ENCODE measurements around the gene SAMD11. TPM values are rescaled to one million over a fixed set of nuclear protein-coding genes. Genes with fewer than 3 reads are reported as not detected.

SAMD11 gene
- total and polyA plus RNA-seq, 10 of the 15 experiments (the other 5 are each of a cell fraction or from before 2014, with no cell fraction given), result 0.04 to 0.31 (median 0.19) TPM; not detected in 6

DNA sequence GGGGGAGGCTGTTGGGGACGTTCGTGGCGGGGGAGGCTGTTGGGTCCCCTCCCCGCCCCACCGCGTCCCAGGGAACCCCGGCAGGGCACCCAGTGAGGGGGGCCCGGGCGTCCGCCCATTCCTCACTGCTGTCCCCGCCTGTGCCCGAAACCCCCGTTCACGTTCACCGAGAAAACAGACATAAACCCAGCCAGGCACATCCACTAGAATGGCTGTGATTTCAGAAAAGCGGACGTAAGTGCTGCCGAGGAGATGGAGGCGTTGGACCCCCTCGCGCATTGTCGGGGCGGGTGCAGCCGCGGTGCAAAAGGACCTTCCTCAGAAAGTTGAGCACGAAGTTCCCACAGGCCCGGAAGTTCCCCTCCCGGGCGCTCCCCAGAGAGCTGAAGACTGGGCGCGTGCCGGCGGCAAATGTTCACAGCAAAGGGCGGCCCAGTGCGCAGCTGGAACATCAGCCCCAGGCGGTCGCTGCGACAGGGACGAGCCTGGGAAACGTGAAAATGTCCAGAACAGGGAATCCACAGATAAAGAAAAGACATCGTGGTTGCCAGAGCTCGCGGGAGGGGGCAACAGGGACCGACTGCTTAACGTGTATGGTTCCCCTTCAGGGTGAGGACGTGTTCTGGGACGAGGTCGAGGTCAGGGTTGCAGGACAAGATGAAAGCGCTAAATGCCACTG is 18.5 kb upstream of the SAMD11 start:
- ChIA-PET SMC1A (ENCODE audit: uncharacterized antibody, unreplicated experiment) (interaction anchor here (0.8 to 1.4 kb wide), 3 partner anchors 33 to 54 kb away, joined by 3 read pairs; partner anchors contain the start of gene NOC2L), POLR2A (interaction anchor here (0.5 to 1.4 kb wide), 7 partner anchors 33 to 99 kb away, joined by 3 to 6 read pairs (median 3); partner anchors contain the start of genes NOC2L and PLEKHN1), RAD21 (ENCODE audit: unreplicated experiment) (interaction anchor here (1.0 to 2.8 kb wide), 11 partner anchors 10 to 159 kb away, joined by 3 to 20 read pairs (median 5); partner anchors contain the start of genes NOC2L and PLEKHN1), CTCF (interaction anchor here (0.7 to 2.9 kb wide), 15 partner anchors 10 to 386 kb away, joined by 3 to 16 read pairs (median 4); partner anchors contain the start of gene NOC2L)
- H3K4me2 ChIP-seq (ENCODE audit: control insufficient read depth, insufficient read depth), result peak overlapping the region; percentile 77
- peak overlapping the region; percentile 67 for H2AFZ ChIP-seq (ENCODE audit: control insufficient read depth, low read depth, low read length)
- DNase-seq (ENCODE audit: low read depth, low spot score) (no peak), FAIRE-seq (no peak), ATAC-seq (peak; percentile 74)
- intact Hi-C loops (cut with micrococcal nuclease; ENCODE audit: unreplicated experiment) (loop anchor here (5.0 to 10.0 kb wide), 2 partner anchors 37 to 160 kb away; no protein-coding TSS in a partner anchor), in situ Hi-C loops (cut with MboI) (no loop called here)
- H3K27me3 ChIP-seq (replicated peaks in 1 of 2; ENCODE audit: control insufficient read depth in 2 of 2, insufficient read depth in 2 of 2, low read length in 1 of 2), result no peaks in the 10 kb centered on the region; a peak in 1 of 4 replicates
- no peaks in the 10 kb centered on the region for H3K36me3 ChIP-seq (ENCODE audit: control insufficient read depth in 2 of 2, insufficient read depth in 2 of 2, low read length in 1 of 2)
- WGBS (ENCODE audit: insufficient coverage, insufficient replicate concordance, low lambda C conversion rate, missing lambda C conversion rate), result 14% methylated on average over 43 of the region's 49 CpGs
- H3K27ac ChIP-seq (ENCODE audit: control insufficient read depth, insufficient read depth), result no peak overlapping the region
- no peak overlapping the region; the same call in 1 of the 2 replicates for H3K4me3 ChIP-seq
- BruUV-seq (replicated peaks), result TSS peak; percentile 89
- no peak overlapping the region; the same call in 1 of the 2 replicates for H3K9ac ChIP-seq (ENCODE audit: control insufficient read depth, insufficient read depth, low read length)
- H4K20me1 ChIP-seq (ENCODE audit: control insufficient read depth, insufficient read depth), result no peaks in the 10 kb centered on the region
- H3K79me2 ChIP-seq (ENCODE audit: control insufficient read depth, insufficient read depth, low read length), result no peaks in the 10 kb centered on the region
- H3K9me3 ChIP-seq (replicated peaks; ENCODE audit: control insufficient read depth, insufficient read depth, low read length), result no peaks in the 10 kb centered on the region
- peaks cover 7% of the 10 kb centered on the region for H3K4me1 ChIP-seq (ENCODE audit: control insufficient read depth, insufficient read depth, low read length)
- TF ChIP-seq TARDBP (IDR thresholded peaks at IDR 0.05; ENCODE audit: borderline replicate concordance), result no peak
- TF ChIP-seq NFIC (IDR thresholded peaks at IDR 0.05; ENCODE audit: low read depth, low read length), result no peak
- no peak for TF ChIP-seq RFX5 (IDR thresholded peaks at IDR 0.05; ENCODE audit: low read depth, low read length)
- TF ChIP-seq BMI1 (IDR thresholded peaks at IDR 0.05; ENCODE audit: borderline replicate concordance), result no peak
- TF ChIP-seq, protein P1, sequence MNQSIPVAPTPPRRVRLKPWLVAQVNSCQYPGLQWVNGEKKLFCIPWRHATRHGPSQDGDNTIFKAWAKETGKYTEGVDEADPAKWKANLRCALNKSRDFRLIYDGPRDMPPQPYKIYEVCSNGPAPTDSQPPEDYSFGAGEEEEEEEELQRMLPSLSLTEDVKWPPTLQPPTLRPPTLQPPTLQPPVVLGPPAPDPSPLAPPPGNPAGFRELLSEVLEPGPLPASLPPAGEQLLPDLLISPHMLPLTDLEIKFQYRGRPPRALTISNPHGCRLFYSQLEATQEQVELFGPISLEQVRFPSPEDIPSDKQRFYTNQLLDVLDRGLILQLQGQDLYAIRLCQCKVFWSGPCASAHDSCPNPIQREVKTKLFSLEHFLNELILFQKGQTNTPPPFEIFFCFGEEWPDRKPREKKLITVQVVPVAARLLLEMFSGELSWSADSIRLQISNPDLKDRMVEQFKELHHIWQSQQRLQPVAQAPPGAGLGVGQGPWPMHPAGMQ (IDR thresholded peaks at IDR 0.05; ENCODE audit: borderline replicate concordance), result no peak
- no peak for TF ChIP-seq PBX3 (IDR thresholded peaks at IDR 0.05; ENCODE audit: insufficient replicate concordance, low read depth, low read length)
- TF ChIP-seq MAX (IDR thresholded peaks at IDR 0.05; ENCODE audit: low read depth, low read length), result peak; percentile 55; the same call in 1 of the 2 replicates
- TF ChIP-seq, protein P2, sequence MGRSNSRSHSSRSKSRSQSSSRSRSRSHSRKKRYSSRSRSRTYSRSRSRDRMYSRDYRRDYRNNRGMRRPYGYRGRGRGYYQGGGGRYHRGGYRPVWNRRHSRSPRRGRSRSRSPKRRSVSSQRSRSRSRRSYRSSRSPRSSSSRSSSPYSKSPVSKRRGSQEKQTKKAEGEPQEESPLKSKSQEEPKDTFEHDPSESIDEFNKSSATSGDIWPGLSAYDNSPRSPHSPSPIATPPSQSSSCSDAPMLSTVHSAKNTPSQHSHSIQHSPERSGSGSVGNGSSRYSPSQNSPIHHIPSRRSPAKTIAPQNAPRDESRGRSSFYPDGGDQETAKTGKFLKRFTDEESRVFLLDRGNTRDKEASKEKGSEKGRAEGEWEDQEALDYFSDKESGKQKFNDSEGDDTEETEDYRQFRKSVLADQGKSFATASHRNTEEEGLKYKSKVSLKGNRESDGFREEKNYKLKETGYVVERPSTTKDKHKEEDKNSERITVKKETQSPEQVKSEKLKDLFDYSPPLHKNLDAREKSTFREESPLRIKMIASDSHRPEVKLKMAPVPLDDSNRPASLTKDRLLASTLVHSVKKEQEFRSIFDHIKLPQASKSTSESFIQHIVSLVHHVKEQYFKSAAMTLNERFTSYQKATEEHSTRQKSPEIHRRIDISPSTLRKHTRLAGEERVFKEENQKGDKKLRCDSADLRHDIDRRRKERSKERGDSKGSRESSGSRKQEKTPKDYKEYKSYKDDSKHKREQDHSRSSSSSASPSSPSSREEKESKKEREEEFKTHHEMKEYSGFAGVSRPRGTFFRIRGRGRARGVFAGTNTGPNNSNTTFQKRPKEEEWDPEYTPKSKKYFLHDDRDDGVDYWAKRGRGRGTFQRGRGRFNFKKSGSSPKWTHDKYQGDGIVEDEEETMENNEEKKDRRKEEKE (IDR thresholded peaks at IDR 0.05), result no peak
- peak; percentile 91 for TF ChIP-seq CUX1 (IDR thresholded peaks at IDR 0.05; ENCODE audit: insufficient replicate concordance, low read depth, low read length)
